ENCODE results near the gene CYP26C1.

CYP26C1 gene

GRCh38 chr10:93064874-93065660 lies 4.5 kb downstream of the CYP26C1 start:
- no peak overlapping the region for H3K4me3 ChIP-seq (ENCODE audit: low read depth, low read length)
- DNase-seq (ENCODE audit: low read depth) = no peak
- no peak for TF ChIP-seq CTCF (IDR thresholded peaks at IDR 0.05; ENCODE audit: control insufficient read depth, extremely low read depth, insufficient read depth)

- H3K4me3 ChIP-seq (ENCODE audit: low read depth, low read length) = no peak overlapping the region
- no peak for DNase-seq (ENCODE audit: low read depth)
- no peak for TF ChIP-seq CTCF (IDR thresholded peaks at IDR 0.05; ENCODE audit: control insufficient read depth, extremely low read depth, insufficient read depth)
These were observed 5.3 kb downstream of the CYP26C1 start for GRCh38 chr10:93065675-93066543.

- no peak overlapping the region for H3K4me3 ChIP-seq (ENCODE audit: low read depth, low read length)
- DNase-seq (ENCODE audit: low read depth) = no peak
These were observed 5.9 kb downstream of the CYP26C1 start for GRCh38 chr10:93066544-93066913.

GRCh38 chr10:93067443-93068365 lies 7.1 kb downstream of the CYP26C1 start:
- H3K4me3 ChIP-seq (ENCODE audit: low read depth, low read length) = no peak overlapping the region
- TF ChIP-seq CTCF (IDR thresholded peaks at IDR 0.05; ENCODE audit: control insufficient read depth, extremely low read depth, insufficient read depth) = no peak
- no peak for DNase-seq (ENCODE audit: low read depth)

More at GRCh38 chr10:93066544-93066913, 5.9 kb downstream of the CYP26C1 start:
- TF ChIP-seq CTCF (IDR thresholded peaks at IDR 0.05; ENCODE audit: control insufficient read depth, extremely low read depth, insufficient read depth) = no peak

- no peak for DNase-seq (ENCODE audit: low read depth)
- no peak overlapping the region for H3K4me3 ChIP-seq (ENCODE audit: low read depth, low read length)
- peak; percentile 22; the same call in 1 of the 2 replicates for TF ChIP-seq CTCF (IDR thresholded peaks at IDR 0.05; ENCODE audit: control insufficient read depth, extremely low read depth, insufficient read depth)
These were observed 8.0 kb downstream of the CYP26C1 start for GRCh38 chr10:93068411-93069244.

- no peak for DNase-seq (ENCODE audit: low read depth)
- TF ChIP-seq CTCF (IDR thresholded peaks at IDR 0.05; ENCODE audit: control insufficient read depth, extremely low read depth, insufficient read depth) = no peak
- no peak overlapping the region for H3K4me3 ChIP-seq (ENCODE audit: low read depth, low read length)
These were observed 8.6 kb downstream of the CYP26C1 start for GRCh38 chr10:93069245-93069561.

Measured in LNCaP clone FGC (cell line).